Kidney (tissue), 14 donors: ENCODE results near the gene PDLIM7. TPM values are rescaled to one million over a fixed set of nuclear protein-coding genes. Genes with fewer than 3 reads are reported as not detected.

Source experiments
- DNase-seq, 5 donors: peaks; one replicate each; pipeline ENCODE4 v3.0.0-alpha.2; 2013 to 2020
- FAIRE-seq: peaks from 2 replicates; lab custom pipeline; 2012; peaks lifted over from hg19 to GRCh38; lab: Jason Lieb, UNC
- H3K27ac ChIP-seq, 2 donors: one replicate each; pipeline ENCODE4 v1.7.0; 2013; ENCODE audit warnings: low read depth in 2 of 2, low read length in 2 of 2, inconsistent platforms in 1 of 2
- H3K27me3 ChIP-seq: one replicate; pipeline ENCODE4 v1.7.1; 2013; ENCODE audit warnings: low read length, inconsistent platforms; ENCODE audit not compliant: control insufficient read depth, insufficient read depth
- H3K36me3 ChIP-seq, 3 donors: one replicate each; pipeline versions ENCODE4 v1.7.0 to v1.7.1; 2013; ENCODE audit warnings: low read length in 3 of 3, control low read depth in 1 of 3, inconsistent platforms in 1 of 3; ENCODE audit not compliant: insufficient read depth in 3 of 3, control insufficient read depth in 2 of 3
- H3K4me1 ChIP-seq, 3 donors: one replicate each; pipeline versions ENCODE4 v1.7.0 to v1.7.1; 2013; ENCODE audit warnings: low read length in 3 of 3, inconsistent platforms in 1 of 3, low read depth in 1 of 3; ENCODE audit not compliant: control insufficient read depth in 2 of 3, insufficient read depth in 2 of 3
- H3K4me3 ChIP-seq, 3 donors: one replicate each; pipeline versions ENCODE4 v1.7.0 to v1.8.1; 2013; ENCODE audit warnings: low read length in 3 of 3, control low read depth in 1 of 3, inconsistent platforms in 1 of 3
- H3K9ac ChIP-seq, 3 donors: one replicate each; pipeline versions ENCODE4 v1.7.0 to v1.7.1; 2013; ENCODE audit warnings: low read length in 3 of 3, control low read depth in 1 of 3, inconsistent platforms in 1 of 3
- H3K9me3 ChIP-seq, 3 donors: one replicate each; pipeline versions ENCODE4 v1.7.0 to v1.7.1; 2013; ENCODE audit warnings: low read length in 3 of 3, control low read depth in 1 of 3, inconsistent platforms in 1 of 3; ENCODE audit not compliant: control insufficient read depth in 2 of 3, insufficient read depth in 1 of 3
- CTCF ChIP-seq: IDR thresholded peaks from 3 replicates; pipeline ENCODE4 v1.5.1; 2012; ENCODE audit warnings: mild to moderate bottlenecking, moderate library complexity, borderline replicate concordance; ENCODE audit not compliant: insufficient read depth; ENCODE audit errors: extremely low read depth
- intact Hi-C: fragments of 100-400 bp; cut with DNase I; formaldehyde crosslinking; loops from one replicate; pipeline ENCODE4 v1.11.1; 2022
- polyA plus RNA-seq: library from polyadenylated mRNA; stranded (reverse); fragments of 350-450 nt; fragmentation: Illumina TruSeq; extraction: RNeasy Lipid Tissue Mini Kit (QIAGEN cat#74804); gene quantifications from one replicate; pipeline ENCODE4 v1.2.3, GENCODE V29; 2014; ENCODE audit warnings: low read depth, low replicate concordance; ENCODE audit not compliant: insufficient read depth
- total RNA-seq: library from RNA; stranded (reverse); fragmentation: NEBNext Ultra II Directional; extraction: Animal tissue kit (Norgen Biotek cat#: 25700); gene quantifications from one replicate; pipeline ENCODE4 v1.2.1, GENCODE V29; 2021
- donor health status: control.
- donor health status: control.
- donor health status: control.
- donor health status: control.
- donor health status: control.
- donor health status: DM: yes; HTN: yes; CAD: no.
- donor health status: Normal renal cell carcinoma (clear cell type).

PDLIM7 gene
- total and polyA plus RNA-seq, 2 donors from 2014 or later: 46.4 to 89.7 TPM

GRCh38 chr5:177435847-177436536 is 61.4 kb downstream of the PDLIM7 start:
- Histone ChIP-seq H3K27me3 (no peaks in the 10 kb centered on the region), H3K36me3 (peaks cover 2 to 13% (median 10%) of the 10 kb centered on the region in 3 donors), H3K9me3 (no peaks in the 10 kb centered on the region), H3K4me3 (no peak overlapping the region), H3K4me1 (no peaks in the 10 kb centered on the region), H3K9ac (no peak overlapping the region), H3K27ac (no peak overlapping the region)
- TF ChIP-seq CTCF: no peak
- no peak for FAIRE-seq
- DNase-seq: no peak
- intact Hi-C loops: no loop called here

- Histone ChIP-seq H3K9ac (no peak overlapping the region), H3K4me3 (no peak overlapping the region), H3K9me3 (no peaks in the 10 kb centered on the region), H3K36me3 (peaks cover 2 to 13% (median 10%) of the 10 kb centered on the region in 3 donors), H3K4me1 (no peaks in the 10 kb centered on the region), H3K27me3 (no peaks in the 10 kb centered on the region), H3K27ac (no peak overlapping the region)
- FAIRE-seq: no peak
- no peak for DNase-seq
- TF ChIP-seq CTCF: no peak
- intact Hi-C loops: no loop called here
These were observed 62.3 kb downstream of the PDLIM7 start for GRCh38 chr5:177434942-177435738.

- H3K9me3 ChIP-seq: no peaks in the 10 kb centered on the region
- no peak overlapping the region for H3K27ac ChIP-seq
- no peak overlapping the region for H3K4me3 ChIP-seq
- no peaks in the 10 kb centered on the region for H3K4me1 ChIP-seq
- H3K27me3 ChIP-seq: no peaks in the 10 kb centered on the region
- no peak for FAIRE-seq
- no peak for TF ChIP-seq CTCF
- no peak overlapping the region for H3K9ac ChIP-seq
- intact Hi-C loops: no loop called here
- DNase-seq: no peak
- H3K36me3 ChIP-seq: peaks cover 2 to 13% (median 11%) of the 10 kb centered on the region in 3 donors
These were observed 63.0 kb downstream of the PDLIM7 start for GRCh38 chr5:177434437-177434836.
